Panc1 (cell line): ENCODE measurements around the gene ZFP92. TPM values are rescaled to one million over a fixed set of nuclear protein-coding genes. Genes with fewer than 3 reads are reported as not detected.

Experiments
- ATAC-seq: fragments of 200-7000 bp; cut with Tn5 transposase; 2 replicates; pipeline ENCODE4 v1.9.1; 2020; ENCODE audit warnings: mild to moderate bottlenecking, moderate library complexity
- BruUV-seq: library from RNA; stranded (reverse); fragments of 400-500 nt; replicated peaks from 2 replicates; lab custom pipeline; 2021; lab: Mats Ljungman, UMichigan
- CTCF ChIA-PET: fragments of 300-600 bp; sonication (Branson Sonifier 250); formaldehyde crosslinking; loops from one replicate; lab custom pipeline; 2022; ENCODE audit warnings: antibody characterized with exemption; lab: Charles Lee
- POLR2A ChIA-PET: fragments of 300-600 bp; sonication (Branson Sonifier 250); formaldehyde crosslinking; loops from one replicate; lab custom pipeline; 2022; ENCODE audit warnings: antibody characterized with exemption; lab: Charles Lee
- DNase-seq: peaks from one replicate; pipeline ENCODE4 v3.0.0-alpha.2; 2010; ENCODE audit warnings: low read depth, low spot score
- H3K27ac ChIP-seq: 2 replicates; pipeline ENCODE4 v1.5.1; 2011; ENCODE audit warnings: mild to moderate bottlenecking, low read length, inconsistent platforms
- H3K27me3 ChIP-seq: fragments of 200-500 bp; sonication (Bioruptor generic); 2 replicates; pipeline ENCODE4 v1.6.0; 2014; ENCODE audit warnings: low read length, inconsistent platforms; ENCODE audit not compliant: control insufficient read depth, insufficient read depth
- H3K36me3 ChIP-seq: fragments of 200-500 bp; sonication (Bioruptor generic); 2 replicates; pipeline ENCODE4 v1.5.1; 2014; ENCODE audit warnings: inconsistent platforms, mild to moderate bottlenecking, low read length, moderate library complexity; ENCODE audit not compliant: control insufficient read depth, insufficient read depth
- H3K4me1 ChIP-seq: 2 replicates; pipeline ENCODE4 v1.5.1; 2011; ENCODE audit warnings: inconsistent platforms, mild to moderate bottlenecking, low read length, moderate library complexity; ENCODE audit not compliant: control insufficient read depth, insufficient read depth
- H3K4me3 ChIP-seq, 2 experiments: 2 replicates each; pipeline ENCODE4 v1.5.1; 2011 to 2012; ENCODE audit warnings: low read depth in 2 of 2, low read length in 2 of 2, mild to moderate bottlenecking in 2 of 2, inconsistent platforms in 1 of 2, moderate library complexity in 1 of 2
- H3K9me3 ChIP-seq: fragments of 200-500 bp; sonication (Bioruptor generic); 2 replicates; pipeline ENCODE4 v1.5.1; 2014; ENCODE audit warnings: low read depth, mild to moderate bottlenecking, inconsistent platforms, low read length, moderate library complexity; ENCODE audit not compliant: control insufficient read depth, insufficient read depth
- CTCF ChIP-seq: fragments of 450-650 bp; IDR thresholded peaks from 2 replicates; pipeline ENCODE4 v1.5.1; 2017; ENCODE audit warnings: mild to moderate bottlenecking
- POLR2AphosphoS5 ChIP-seq: IDR thresholded peaks from 2 replicates; pipeline ENCODE4 v1.6.1; 2012; ENCODE audit warnings: mild to moderate bottlenecking, low read depth, low read length, moderate library complexity
- SIN3A ChIP-seq: IDR thresholded peaks from 2 replicates; pipeline ENCODE4 v1.6.1; 2012; ENCODE audit warnings: low read depth, mild to moderate bottlenecking, low read length, moderate library complexity, borderline replicate concordance; ENCODE audit not compliant: insufficient read depth
- TCF7L2 ChIP-seq: IDR thresholded peaks from 2 replicates; pipeline ENCODE4 v1.6.1; 2011; ENCODE audit warnings: mild to moderate bottlenecking, low read depth, low read length, inconsistent platforms
- in situ Hi-C: cut with HindIII; loops from 2 replicates; pipeline ENCODE4 v1.10.0; 2016; ENCODE audit warnings: low sequenced_read_pairs, low pct_unique_long_range_greater_than_20kb
- intact Hi-C: fragments of 100-400 bp; cut with micrococcal nuclease; formaldehyde crosslinking; loops from one replicate; pipeline ENCODE4 v1.10.0; 2022; ENCODE audit not compliant: unreplicated experiment
- total RNA-seq: library from RNA; stranded (reverse); gene quantifications from one replicate; pipeline ENCODE4 v1.2.1, GENCODE V29; 2021; ENCODE audit not compliant: unreplicated experiment
- TF ChIP-seq, protein P1 (sequence below), 2 experiments: IDR thresholded peaks; 2 replicates each; pipeline ENCODE4 v1.6.1; 2011 to 2012; ENCODE audit warnings: low read depth in 2 of 2, control low read depth in 1 of 2, low read length in 1 of 2, mild to moderate bottlenecking in 1 of 2, moderate library complexity in 1 of 2; ENCODE audit not compliant: insufficient read depth in 1 of 2

ZFP92 gene
- total RNA-seq, 1 experiment from 2014 or later: 0.90 TPM

- no peak overlapping the region for H3K27ac ChIP-seq
- CTCF ChIA-PET: interaction anchor here (0.5 kb wide), 1 partner anchor 67 kb away, joined by 11 read pairs; no protein-coding TSS in a partner anchor
- BruUV-seq: no TSS peak
- TF ChIP-seq POLR2AphosphoS5: no peak
- no peaks in the 10 kb centered on the region for H3K36me3 ChIP-seq
- no peak for DNase-seq
- in situ Hi-C loops (no loop called here), intact Hi-C loops (no loop called here)
- no peaks in the 10 kb centered on the region for H3K9me3 ChIP-seq
- POLR2A ChIA-PET: no interaction called here
- no peak for ATAC-seq
- H3K27me3 ChIP-seq: peaks cover 8% of the 10 kb centered on the region
- H3K4me1 ChIP-seq: no peaks in the 10 kb centered on the region
- no peak overlapping the region for H3K4me3 ChIP-seq
Observed at GRCh38 chrX:153370293-153371055, 40.8 kb upstream of the ZFP92 start.

GRCh38 chrX:153371256-153371655 lies 40.0 kb upstream of the ZFP92 start:
- in situ Hi-C loops (no loop called here), intact Hi-C loops (no loop called here)
- no TSS peak for BruUV-seq
- H3K36me3 ChIP-seq: no peaks in the 10 kb centered on the region
- no peak overlapping the region for H3K4me3 ChIP-seq
- peaks cover 8% of the 10 kb centered on the region for H3K27me3 ChIP-seq
- no peak overlapping the region for H3K27ac ChIP-seq
- ATAC-seq (no peak), DNase-seq (no peak)
- ChIA-PET POLR2A (no interaction called here), CTCF (no interaction called here)
- H3K4me1 ChIP-seq: no peaks in the 10 kb centered on the region
- no peaks in the 10 kb centered on the region for H3K9me3 ChIP-seq
- TF ChIP-seq POLR2AphosphoS5: no peak
- TF ChIP-seq, protein P1, sequence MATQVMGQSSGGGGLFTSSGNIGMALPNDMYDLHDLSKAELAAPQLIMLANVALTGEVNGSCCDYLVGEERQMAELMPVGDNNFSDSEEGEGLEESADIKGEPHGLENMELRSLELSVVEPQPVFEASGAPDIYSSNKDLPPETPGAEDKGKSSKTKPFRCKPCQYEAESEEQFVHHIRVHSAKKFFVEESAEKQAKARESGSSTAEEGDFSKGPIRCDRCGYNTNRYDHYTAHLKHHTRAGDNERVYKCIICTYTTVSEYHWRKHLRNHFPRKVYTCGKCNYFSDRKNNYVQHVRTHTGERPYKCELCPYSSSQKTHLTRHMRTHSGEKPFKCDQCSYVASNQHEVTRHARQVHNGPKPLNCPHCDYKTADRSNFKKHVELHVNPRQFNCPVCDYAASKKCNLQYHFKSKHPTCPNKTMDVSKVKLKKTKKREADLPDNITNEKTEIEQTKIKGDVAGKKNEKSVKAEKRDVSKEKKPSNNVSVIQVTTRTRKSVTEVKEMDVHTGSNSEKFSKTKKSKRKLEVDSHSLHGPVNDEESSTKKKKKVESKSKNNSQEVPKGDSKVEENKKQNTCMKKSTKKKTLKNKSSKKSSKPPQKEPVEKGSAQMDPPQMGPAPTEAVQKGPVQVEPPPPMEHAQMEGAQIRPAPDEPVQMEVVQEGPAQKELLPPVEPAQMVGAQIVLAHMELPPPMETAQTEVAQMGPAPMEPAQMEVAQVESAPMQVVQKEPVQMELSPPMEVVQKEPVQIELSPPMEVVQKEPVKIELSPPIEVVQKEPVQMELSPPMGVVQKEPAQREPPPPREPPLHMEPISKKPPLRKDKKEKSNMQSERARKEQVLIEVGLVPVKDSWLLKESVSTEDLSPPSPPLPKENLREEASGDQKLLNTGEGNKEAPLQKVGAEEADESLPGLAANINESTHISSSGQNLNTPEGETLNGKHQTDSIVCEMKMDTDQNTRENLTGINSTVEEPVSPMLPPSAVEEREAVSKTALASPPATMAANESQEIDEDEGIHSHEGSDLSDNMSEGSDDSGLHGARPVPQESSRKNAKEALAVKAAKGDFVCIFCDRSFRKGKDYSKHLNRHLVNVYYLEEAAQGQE (IDR thresholded peaks at IDR 0.05; ENCODE audit: insufficient read depth in 1 of 2, low read depth in 2 of 2, low read length in 1 of 2): no peak
- no peak for TF ChIP-seq TCF7L2
- TF ChIP-seq SIN3A: no peak
- TF ChIP-seq CTCF: no peak

DNA sequence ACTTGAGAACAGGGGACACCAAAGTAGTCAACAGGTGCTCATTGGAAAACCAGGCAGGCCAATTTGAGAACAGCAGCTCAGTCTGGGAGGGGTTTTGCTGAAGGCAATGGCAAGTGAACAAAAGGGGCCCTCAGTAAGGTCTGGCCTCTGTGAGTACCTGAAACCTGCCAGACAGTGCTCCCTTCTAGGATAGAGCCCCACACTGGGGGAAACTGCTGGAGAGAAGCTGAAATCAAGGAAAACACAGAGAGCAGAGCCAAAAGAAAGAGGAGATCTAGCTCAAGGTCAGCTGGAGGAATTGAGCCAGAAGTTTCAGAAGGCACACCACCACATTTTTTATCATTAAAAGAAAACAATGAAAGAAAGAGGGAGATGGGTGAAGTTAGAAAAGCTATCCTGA lies 38.3 kb upstream of the ZFP92 start:
- Histone ChIP-seq H3K27ac (no peak overlapping the region), H3K4me1 (no peaks in the 10 kb centered on the region), H3K36me3 (no peaks in the 10 kb centered on the region), H3K9me3 (no peaks in the 10 kb centered on the region), H3K27me3 (peaks cover 4% of the 10 kb centered on the region; the same call in 1 of the 2 replicates), H3K4me3 (no peak overlapping the region)
- DNase-seq: no peak
- ATAC-seq: no peak
- in situ Hi-C loops: no loop called here
- ChIA-PET CTCF (no interaction called here), POLR2A (interaction anchor here (0.6 kb wide), 1 partner anchor 36 kb away, joined by 5 read pairs; no protein-coding TSS in a partner anchor)
- no TSS peak for BruUV-seq
- intact Hi-C loops: no loop called here
- TF ChIP-seq, protein P1 (IDR thresholded peaks at IDR 0.05; ENCODE audit: insufficient read depth in 1 of 2, low read depth in 2 of 2, low read length in 1 of 2): no peak
- TF ChIP-seq CTCF: no peak
- TF ChIP-seq SIN3A: no peak
- no peak for TF ChIP-seq TCF7L2
- no peak for TF ChIP-seq POLR2AphosphoS5
